Stomach (tissue), 4 donors: ENCODE results near the gene KLF16.

Experiments
- CTCF ChIP-seq, 7 experiments: fragments of 450-650 bp in 4 of 7; fragments of 200-600 bp in 3 of 7; sonication (generic) in 3 of 7; IDR thresholded peaks; one replicate each; pipeline ENCODE4 v1.5.1; 2016 to 2019; ENCODE audit warnings: antibody characterized with exemption in 7 of 7, control low read depth in 2 of 7, mild to moderate bottlenecking in 1 of 7
- POLR2AphosphoS5 ChIP-seq, 3 donors: sonication (generic); formaldehyde crosslinking; IDR thresholded peaks; one replicate each; pipeline ENCODE4 v1.6.1; 2016; ENCODE audit warnings: antibody characterized with exemption in 3 of 3

GRCh38 chr19:1855828-1856255, 7.5 kb downstream of the KLF16 start:
- TF ChIP-seq CTCF (IDR thresholded peaks at IDR 0.05) (no peak), POLR2AphosphoS5 (IDR thresholded peaks at IDR 0.05) (no peak)
